ENCODE measurements around the gene BMP10.

Gene BMP10

DNA sequence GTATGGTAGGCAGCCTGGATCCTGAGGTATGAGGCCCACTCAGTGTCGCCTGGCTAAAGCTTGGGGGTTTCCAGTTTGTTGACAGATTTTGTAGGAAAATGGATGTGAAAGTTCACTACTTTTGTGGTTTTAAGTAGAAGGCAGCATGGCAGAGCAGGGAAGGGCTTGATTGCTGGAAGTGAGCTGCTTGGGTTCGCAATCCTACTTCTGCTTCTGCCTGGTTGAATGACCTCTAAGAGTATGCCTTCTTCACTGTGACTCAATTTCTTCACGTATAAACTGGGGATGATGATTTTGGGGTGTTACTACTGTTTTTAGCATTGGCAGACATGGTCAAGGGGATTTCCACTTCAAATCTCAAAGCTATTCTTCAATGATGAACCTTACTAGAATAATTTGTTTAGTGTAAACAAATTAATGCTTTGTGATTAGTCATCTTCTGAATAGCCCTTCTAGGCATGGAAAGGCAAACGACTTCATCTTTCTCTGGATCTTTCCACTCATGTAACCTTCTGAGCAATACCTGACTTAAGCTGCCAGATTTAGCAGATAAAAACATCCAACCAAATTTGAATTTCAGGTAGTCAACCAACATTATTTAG is 13.2 kb downstream of the BMP10 start:
- no peaks in the 10 kb centered on the region for H3K4me1 ChIP-seq (ENCODE audit: insufficient read depth, low read length, severe bottlenecking)
- H3K27ac ChIP-seq (ENCODE audit: low read depth, low read length, poor library complexity, severe bottlenecking): no peak overlapping the region
- H3F3A ChIP-seq (ENCODE audit: insufficient read depth, low read length): no peaks in the 10 kb centered on the region
- no peaks in the 10 kb centered on the region for H3K27me3 ChIP-seq (ENCODE audit: insufficient read depth, low read length)
- H3K9me2 ChIP-seq (ENCODE audit: low read depth, low read length): no peaks in the 10 kb centered on the region
- no peaks in the 10 kb centered on the region for H4K20me1 ChIP-seq (ENCODE audit: insufficient read depth, low read length)
- no peak overlapping the region for H2AFZ ChIP-seq (ENCODE audit: low read length)
- H3K9me3 ChIP-seq (ENCODE audit: low read length): no peaks in the 10 kb centered on the region
- no peak overlapping the region for H3K9ac ChIP-seq (ENCODE audit: low read length)
- no peaks in the 10 kb centered on the region for H3K79me2 ChIP-seq (ENCODE audit: insufficient read depth, low read length)
- H3K36me3 ChIP-seq (ENCODE audit: insufficient read depth, low read length): no peaks in the 10 kb centered on the region
- H3K4me3 ChIP-seq (ENCODE audit: low read depth, low read length, poor library complexity, severe bottlenecking): no peak overlapping the region
- no peak for TF ChIP-seq EZH2 (IDR thresholded peaks at IDR 0.05; ENCODE audit: borderline replicate concordance, low read length)
- TF ChIP-seq, protein P1, sequence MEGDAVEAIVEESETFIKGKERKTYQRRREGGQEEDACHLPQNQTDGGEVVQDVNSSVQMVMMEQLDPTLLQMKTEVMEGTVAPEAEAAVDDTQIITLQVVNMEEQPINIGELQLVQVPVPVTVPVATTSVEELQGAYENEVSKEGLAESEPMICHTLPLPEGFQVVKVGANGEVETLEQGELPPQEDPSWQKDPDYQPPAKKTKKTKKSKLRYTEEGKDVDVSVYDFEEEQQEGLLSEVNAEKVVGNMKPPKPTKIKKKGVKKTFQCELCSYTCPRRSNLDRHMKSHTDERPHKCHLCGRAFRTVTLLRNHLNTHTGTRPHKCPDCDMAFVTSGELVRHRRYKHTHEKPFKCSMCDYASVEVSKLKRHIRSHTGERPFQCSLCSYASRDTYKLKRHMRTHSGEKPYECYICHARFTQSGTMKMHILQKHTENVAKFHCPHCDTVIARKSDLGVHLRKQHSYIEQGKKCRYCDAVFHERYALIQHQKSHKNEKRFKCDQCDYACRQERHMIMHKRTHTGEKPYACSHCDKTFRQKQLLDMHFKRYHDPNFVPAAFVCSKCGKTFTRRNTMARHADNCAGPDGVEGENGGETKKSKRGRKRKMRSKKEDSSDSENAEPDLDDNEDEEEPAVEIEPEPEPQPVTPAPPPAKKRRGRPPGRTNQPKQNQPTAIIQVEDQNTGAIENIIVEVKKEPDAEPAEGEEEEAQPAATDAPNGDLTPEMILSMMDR (IDR thresholded peaks at IDR 0.05; ENCODE audit: low read length): no peak
- no peak overlapping the region for H3K4me2 ChIP-seq (ENCODE audit: low read length)

DNA sequence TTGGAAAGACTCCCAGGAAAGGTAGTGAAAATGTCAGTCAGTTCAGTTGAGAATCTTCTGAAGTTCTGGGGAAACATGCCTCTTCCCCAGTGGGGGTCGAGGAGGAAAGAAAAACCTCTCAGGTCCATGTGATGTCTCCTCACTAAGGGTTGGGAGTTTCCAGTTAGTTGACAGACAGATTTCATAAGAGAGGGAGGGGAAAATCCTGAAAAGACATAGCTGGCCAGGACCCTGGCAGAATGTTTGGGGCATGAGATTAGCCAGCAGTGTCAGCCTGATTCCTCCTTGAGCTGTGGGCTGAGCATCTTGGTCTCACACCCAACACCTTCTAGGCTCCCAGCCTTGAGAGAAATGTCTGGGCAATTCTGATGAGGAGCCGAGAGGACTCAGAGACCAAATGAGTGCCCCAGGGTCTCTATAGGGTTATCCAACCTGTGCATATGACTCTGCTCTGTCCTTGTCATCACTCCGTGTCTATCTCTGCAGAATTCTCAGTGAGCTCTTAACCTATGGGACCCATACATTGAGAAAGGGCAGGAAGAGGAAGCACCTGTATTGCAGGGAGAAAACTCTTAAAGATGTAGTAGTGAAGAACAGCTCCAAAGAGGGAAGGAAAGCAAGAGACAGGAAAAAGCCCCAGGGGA is 13.9 kb downstream of the BMP10 start:
- Histone ChIP-seq H2AFZ (ENCODE audit: low read length) (no peak overlapping the region), H3F3A (ENCODE audit: insufficient read depth, low read length) (no peaks in the 10 kb centered on the region), H3K4me1 (ENCODE audit: insufficient read depth, low read length, severe bottlenecking) (no peaks in the 10 kb centered on the region), H3K4me3 (ENCODE audit: low read depth, low read length, poor library complexity, severe bottlenecking) (no peak overlapping the region), H3K27ac (ENCODE audit: low read depth, low read length, poor library complexity, severe bottlenecking) (no peak overlapping the region), H3K27me3 (ENCODE audit: insufficient read depth, low read length) (no peaks in the 10 kb centered on the region), H3K36me3 (ENCODE audit: insufficient read depth, low read length) (no peaks in the 10 kb centered on the region), H3K79me2 (ENCODE audit: insufficient read depth, low read length) (no peaks in the 10 kb centered on the region), H4K20me1 (ENCODE audit: insufficient read depth, low read length) (no peaks in the 10 kb centered on the region), H3K9ac (ENCODE audit: low read length) (no peak overlapping the region), H3K9me3 (ENCODE audit: low read length) (no peaks in the 10 kb centered on the region), H3K4me2 (ENCODE audit: low read length) (no peak overlapping the region), H3K9me2 (ENCODE audit: low read depth, low read length) (no peaks in the 10 kb centered on the region)
- TF ChIP-seq EZH2 (IDR thresholded peaks at IDR 0.05; ENCODE audit: borderline replicate concordance, low read length): no peak
- TF ChIP-seq, protein P1 (IDR thresholded peaks at IDR 0.05; ENCODE audit: low read length): no peak

DNA sequence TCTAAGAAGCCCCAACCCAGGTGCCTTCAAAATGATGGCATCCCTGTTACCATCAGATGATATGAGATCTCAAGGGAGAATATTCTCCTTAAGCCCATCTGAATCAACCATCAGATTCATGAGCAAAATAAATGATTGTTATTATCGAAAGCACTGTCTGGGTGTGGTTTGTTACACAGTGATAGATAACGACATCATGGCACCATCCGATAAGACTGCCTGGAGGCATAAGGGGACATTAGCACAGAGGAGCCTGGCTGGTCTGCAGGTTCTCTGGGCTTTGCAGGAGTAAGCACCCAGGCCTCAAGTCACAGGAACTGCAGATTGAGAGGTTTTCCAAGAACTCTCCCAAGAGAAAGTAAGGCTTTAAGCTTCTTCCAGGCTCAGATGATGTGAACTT is 15.6 kb downstream of the BMP10 start:
- no peaks in the 10 kb centered on the region for H3K79me2 ChIP-seq (ENCODE audit: insufficient read depth, low read length)

More for the DNA sequence above, 15.6 kb downstream of the BMP10 start:
- Histone ChIP-seq H3K4me2 (ENCODE audit: low read length) (no peak overlapping the region), H3K27me3 (ENCODE audit: insufficient read depth, low read length) (no peaks in the 10 kb centered on the region), H3F3A (ENCODE audit: insufficient read depth, low read length) (no peaks in the 10 kb centered on the region), H3K27ac (ENCODE audit: low read depth, low read length, poor library complexity, severe bottlenecking) (no peak overlapping the region), H3K9me3 (ENCODE audit: low read length) (no peaks in the 10 kb centered on the region), H3K4me3 (ENCODE audit: low read depth, low read length, poor library complexity, severe bottlenecking) (no peak overlapping the region), H2AFZ (ENCODE audit: low read length) (no peak overlapping the region), H3K4me1 (ENCODE audit: insufficient read depth, low read length, severe bottlenecking) (peaks cover 2% of the 10 kb centered on the region), H3K9me2 (ENCODE audit: low read depth, low read length) (no peaks in the 10 kb centered on the region), H4K20me1 (ENCODE audit: insufficient read depth, low read length) (no peaks in the 10 kb centered on the region), H3K36me3 (ENCODE audit: insufficient read depth, low read length) (no peaks in the 10 kb centered on the region), H3K9ac (ENCODE audit: low read length) (no peak overlapping the region)
- TF ChIP-seq, protein P1 (IDR thresholded peaks at IDR 0.05; ENCODE audit: low read length): no peak
- TF ChIP-seq EZH2 (IDR thresholded peaks at IDR 0.05; ENCODE audit: borderline replicate concordance, low read length): no peak
